ENCODE measurements around the gene ITGB7. TPM values are rescaled to one million over a fixed set of nuclear protein-coding genes. Genes with fewer than 3 reads are reported as not detected.

ITGB7 gene, protein sequence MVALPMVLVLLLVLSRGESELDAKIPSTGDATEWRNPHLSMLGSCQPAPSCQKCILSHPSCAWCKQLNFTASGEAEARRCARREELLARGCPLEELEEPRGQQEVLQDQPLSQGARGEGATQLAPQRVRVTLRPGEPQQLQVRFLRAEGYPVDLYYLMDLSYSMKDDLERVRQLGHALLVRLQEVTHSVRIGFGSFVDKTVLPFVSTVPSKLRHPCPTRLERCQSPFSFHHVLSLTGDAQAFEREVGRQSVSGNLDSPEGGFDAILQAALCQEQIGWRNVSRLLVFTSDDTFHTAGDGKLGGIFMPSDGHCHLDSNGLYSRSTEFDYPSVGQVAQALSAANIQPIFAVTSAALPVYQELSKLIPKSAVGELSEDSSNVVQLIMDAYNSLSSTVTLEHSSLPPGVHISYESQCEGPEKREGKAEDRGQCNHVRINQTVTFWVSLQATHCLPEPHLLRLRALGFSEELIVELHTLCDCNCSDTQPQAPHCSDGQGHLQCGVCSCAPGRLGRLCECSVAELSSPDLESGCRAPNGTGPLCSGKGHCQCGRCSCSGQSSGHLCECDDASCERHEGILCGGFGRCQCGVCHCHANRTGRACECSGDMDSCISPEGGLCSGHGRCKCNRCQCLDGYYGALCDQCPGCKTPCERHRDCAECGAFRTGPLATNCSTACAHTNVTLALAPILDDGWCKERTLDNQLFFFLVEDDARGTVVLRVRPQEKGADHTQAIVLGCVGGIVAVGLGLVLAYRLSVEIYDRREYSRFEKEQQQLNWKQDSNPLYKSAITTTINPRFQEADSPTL
- 0.46 TPM for total RNA-seq

DNA sequence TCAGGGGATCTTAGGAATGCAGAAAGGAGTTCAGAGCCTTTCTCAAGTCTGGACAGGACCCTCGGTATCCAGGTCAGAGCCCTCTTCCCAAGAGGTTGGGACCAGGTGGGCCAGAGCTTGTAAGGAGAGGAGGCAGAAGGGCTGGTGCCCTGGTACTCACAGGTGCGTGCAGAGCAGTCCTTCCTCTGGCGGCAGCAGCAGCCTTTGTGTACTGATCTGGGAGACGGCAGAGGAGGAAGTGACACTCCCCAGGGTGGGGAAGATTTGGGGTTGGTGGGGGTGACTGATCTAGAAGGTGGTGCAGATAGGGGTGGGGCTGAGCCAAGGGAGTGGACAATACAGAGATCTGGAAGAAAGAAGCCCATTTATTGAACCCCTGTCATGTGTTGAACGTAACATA, at the start of gene ITGB7:
Gene ITGB7, minus strand, starts transcription at position 210 of the 400 bp plus-strand sequence. CDS start 6,808 bp downstream, outside the sequence.

DNA sequence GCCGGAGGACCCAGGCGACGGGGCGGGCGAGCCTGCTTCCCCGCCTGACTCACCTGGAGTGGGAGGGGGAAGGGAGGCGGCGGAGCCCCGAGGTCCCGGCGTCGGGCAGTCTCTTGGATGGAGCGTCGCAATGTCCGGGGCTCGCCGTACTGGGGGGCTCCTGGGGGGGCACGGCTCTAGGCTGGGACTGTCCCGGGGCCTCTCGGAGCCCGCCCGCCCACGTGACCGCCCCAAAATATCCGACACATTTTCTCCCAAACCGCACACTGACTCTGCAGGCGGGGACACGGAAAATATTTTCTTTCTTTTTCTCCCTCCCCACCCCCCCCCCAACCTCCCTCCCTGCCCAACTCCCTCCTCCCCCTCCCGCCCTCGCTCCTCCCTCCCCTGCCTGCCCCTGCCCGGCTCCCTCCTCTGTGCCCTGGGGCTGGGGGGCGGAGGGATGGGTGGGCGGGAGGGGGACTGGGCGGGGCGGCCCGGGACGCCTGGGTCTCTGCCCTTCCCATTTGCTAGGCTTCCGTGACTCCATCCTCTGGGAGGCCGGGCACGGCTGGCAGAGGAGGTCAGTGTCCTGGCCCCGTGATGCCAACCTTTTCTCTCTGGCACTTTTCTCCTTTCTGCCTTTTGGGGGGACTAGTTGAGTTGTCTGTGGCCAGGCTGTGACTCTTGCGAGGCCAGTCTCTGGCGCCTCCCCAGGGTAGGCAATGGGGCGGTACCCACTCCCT, 25.0 kb upstream of the ITGB7 start, which contains the start of gene RARG:
Gene RARG, minus strand, starts transcription at position 289 of the 725 bp plus-strand sequence. CDS start 4,664 bp downstream, outside the sequence.

DNA sequence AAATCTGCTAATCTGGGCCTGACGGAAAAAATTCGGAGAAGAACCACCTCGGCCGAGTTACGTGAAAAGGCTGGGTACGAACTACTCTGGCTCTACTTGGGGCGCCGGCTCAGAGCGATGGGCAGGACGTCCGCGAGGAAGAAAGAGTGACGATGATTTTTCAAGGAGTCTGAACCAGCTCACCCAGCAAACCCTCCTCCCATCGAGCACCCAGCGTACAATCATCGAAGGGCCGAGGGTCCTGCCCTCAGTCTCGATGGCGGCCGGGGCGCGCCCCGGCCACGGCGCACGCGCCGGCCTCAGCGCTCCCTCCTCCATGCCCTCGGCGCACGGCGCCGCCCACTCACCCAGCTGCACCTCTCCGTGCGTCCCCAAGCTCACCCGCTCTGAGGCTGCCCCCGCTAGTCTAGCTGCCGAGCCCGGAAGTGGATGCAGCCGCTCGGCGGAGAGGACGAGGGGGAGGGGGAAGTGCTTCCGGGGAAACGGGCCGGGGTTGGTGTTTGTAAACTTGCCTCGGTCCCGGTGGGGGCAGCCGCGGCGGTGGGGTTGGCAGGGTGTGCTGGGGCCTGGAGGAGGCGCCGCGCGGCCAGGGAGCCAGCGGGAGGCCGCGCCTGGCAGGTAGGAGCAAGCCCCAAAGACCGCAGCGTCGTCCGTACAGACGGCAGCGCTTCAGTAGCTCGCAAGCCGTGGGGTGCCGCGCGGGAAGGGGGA, 26.7 kb downstream of the ITGB7 start, which contains the start of the genes CSAD and ZNF740:
Gene CSAD, minus strand, starts transcription at position 706 of the 711 bp plus-strand sequence. CDS start 7,455 bp downstream, outside the sequence.
Gene ZNF740, plus strand, starts transcription at position 503 of the 711 bp plus-strand sequence. CDS start 1,262 bp downstream, outside the sequence.

Small RNA genes within 50 kb of the gene (small RNA-seq; reads per million reads assigned to genes)
- not detected for gene HIGD1AP1

Other genes starting within 250 kb of the ITGB7 start
- 601 TPM for gene EIF4B, start 200.8 kb downstream of the ITGB7 start, total RNA-seq
- 16.1 TPM for gene TNS2, start 157.2 kb downstream of the ITGB7 start, total RNA-seq
- 39.2 TPM for gene SPRYD3, start 127.9 kb downstream of the ITGB7 start, total RNA-seq
- 12.7 TPM for gene IGFBP6, start 109.6 kb downstream of the ITGB7 start, total RNA-seq
- not detected for gene SOAT2, start 103.8 kb downstream of the ITGB7 start, total RNA-seq
- gene ZNF740, start 26.5 kb downstream of the ITGB7 start, total RNA-seq: 17.8 TPM
- gene CSAD, start 26.3 kb downstream of the ITGB7 start, total RNA-seq: 16.6 TPM
- 2.1 TPM for gene RARG, start 25.0 kb upstream of the ITGB7 start, total RNA-seq
- gene ESPL1, start 61.0 kb upstream of the ITGB7 start, total RNA-seq: 2.5 TPM
- gene PFDN5, start 88.3 kb upstream of the ITGB7 start, total RNA-seq: 522 TPM
- gene MYG1, start 92.4 kb upstream of the ITGB7 start, total RNA-seq: 41.5 TPM
- 29.5 TPM for gene AAAS, start 114.4 kb upstream of the ITGB7 start, total RNA-seq
- gene SP7, start 129.1 kb upstream of the ITGB7 start, total RNA-seq: not detected
- gene SP1, start 172.9 kb upstream of the ITGB7 start, total RNA-seq: 20.3 TPM
- not detected for gene AMHR2, start 216.6 kb upstream of the ITGB7 start, total RNA-seq
- 6.0 TPM for gene PRR13, start 234.5 kb upstream of the ITGB7 start, total RNA-seq
- gene PCBP2, start 244.9 kb upstream of the ITGB7 start, total RNA-seq: 246 TPM